Ascending aorta (tissue), 2 donors: ENCODE data around the gene SH3BGRL2. TPM values are rescaled to one million over a fixed set of nuclear protein-coding genes. Genes with fewer than 3 reads are reported as not detected.
"Not testable (repeated sequence)": the region's sequence is repeated elsewhere in the genome, so short reads cannot be mapped to it uniquely, and the experiment has no call there.

Experiments used
- DNase-seq, 2 donors: peaks; one replicate each; pipeline ENCODE4 v3.0.0-alpha.2; 2019; ENCODE audit warnings: low spot score in 2 of 2
- H3K27ac ChIP-seq, 2 donors: fragments of 200-600 bp; sonication (generic); one replicate each; pipeline ENCODE4 v1.5.1; 2016 to 2017; ENCODE audit warnings: mild to moderate bottlenecking in 1 of 2
- H3K27me3 ChIP-seq: fragments of 200-600 bp; sonication (generic); one replicate; pipeline ENCODE4 v1.5.1; 2017
- H3K36me3 ChIP-seq, 2 donors: fragments of 200-600 bp; sonication (generic); one replicate each; pipeline ENCODE4 v1.5.1; 2016
- H3K4me1 ChIP-seq, 2 donors: fragments of 200-600 bp; sonication (generic); one replicate each; pipeline ENCODE4 v1.5.1; 2016 to 2017; ENCODE audit warnings: mild to moderate bottlenecking in 1 of 2
- H3K4me3 ChIP-seq, 2 donors: fragments of 200-600 bp; sonication (generic); one replicate each; pipeline ENCODE4 v1.5.1; 2016 to 2017; ENCODE audit warnings: mild to moderate bottlenecking in 1 of 2
- H3K9me3 ChIP-seq, 2 donors: fragments of 200-600 bp; sonication (generic); one replicate each; pipeline ENCODE4 v1.5.1; 2016
- CTCF ChIP-seq, 3 experiments: fragments of 200-600 bp in 2 of 3; fragments of 450-650 bp in 1 of 3; sonication (generic) in 2 of 3; IDR thresholded peaks; one replicate each; pipeline ENCODE4 v1.5.1; 2016 to 2019; ENCODE audit warnings: antibody characterized with exemption in 3 of 3, mild to moderate bottlenecking in 1 of 3, moderate library complexity in 1 of 3
- intact Hi-C: fragments of 100-400 bp; cut with DNase I; formaldehyde crosslinking; loops from one replicate; pipeline ENCODE4 v1.15.1; 2023
- total RNA-seq: library from RNA; depleted of rRNA; stranded (reverse); fragments of >200 nt; gene quantifications from one replicate; pipeline ENCODE4 v1.1.0, GENCODE V29; 2016

Gene SH3BGRL2
- total RNA-seq, 1 donor from 2014 or later: 73.0 TPM

GRCh38 chr6:79614326-79615305 lies 16.5 kb upstream of the SH3BGRL2 start:
- Histone ChIP-seq H3K36me3 (no peaks in the 10 kb centered on the region), H3K27me3 (no peaks in the 10 kb centered on the region), H3K27ac (no peak overlapping the region), H3K9me3 (no peaks in the 10 kb centered on the region), H3K4me1 (no peaks in the 10 kb centered on the region), H3K4me3 (no peak overlapping the region)
- no peak for TF ChIP-seq CTCF (IDR thresholded peaks at IDR 0.05)
- intact Hi-C loops: no loop called here
- no peak for DNase-seq

- Histone ChIP-seq H3K27me3 (no peaks in the 10 kb centered on the region), H3K4me1 (no peaks in the 10 kb centered on the region), H3K9me3 (no peaks in the 10 kb centered on the region), H3K27ac (no peak overlapping the region), H3K36me3 (no peaks in the 10 kb centered on the region), H3K4me3 (no peak overlapping the region)
- no peak for DNase-seq
- intact Hi-C loops: no loop called here
- no peak for TF ChIP-seq CTCF (IDR thresholded peaks at IDR 0.05)
These were observed 13.6 kb upstream of the SH3BGRL2 start for GRCh38 chr6:79617518-79617941.

- H3K27ac ChIP-seq, H3K36me3 ChIP-seq, DNase-seq, H3K4me3 ChIP-seq, intact Hi-C loops, H3K27me3 ChIP-seq, H3K4me1 ChIP-seq, H3K9me3 ChIP-seq: not testable (repeated sequence)
These were observed 12.7 kb upstream of the SH3BGRL2 start for GRCh38 chr6:79618425-79618824.

GRCh38 chr6:79621579-79621978 lies 9.6 kb upstream of the SH3BGRL2 start:
- intact Hi-C loops: no loop called here
- TF ChIP-seq CTCF (IDR thresholded peaks at IDR 0.05): no peak
- Histone ChIP-seq H3K4me3 (no peak overlapping the region), H3K9me3 (no peaks in the 10 kb centered on the region), H3K4me1 (no peaks in the 10 kb centered on the region), H3K27ac (no peak overlapping the region), H3K27me3 (no peaks in the 10 kb centered on the region), H3K36me3 (no peaks in the 10 kb centered on the region)
- DNase-seq: no peak

GRCh38 chr6:79622364-79622763 lies 8.8 kb upstream of the SH3BGRL2 start:
- TF ChIP-seq CTCF (IDR thresholded peaks at IDR 0.05): no peak
- H3K9me3 ChIP-seq: no peaks in the 10 kb centered on the region
- H3K4me3 ChIP-seq: no peak overlapping the region
- DNase-seq: no peak
- no peaks in the 10 kb centered on the region for H3K36me3 ChIP-seq
- no peak overlapping the region for H3K27ac ChIP-seq
- no peaks in the 10 kb centered on the region for H3K4me1 ChIP-seq
- no peaks in the 10 kb centered on the region for H3K27me3 ChIP-seq
- intact Hi-C loops: no loop called here

GRCh38 chr6:79623106-79623505 lies 8.0 kb upstream of the SH3BGRL2 start:
- Histone ChIP-seq H3K9me3 (no peaks in the 10 kb centered on the region), H3K27me3 (no peaks in the 10 kb centered on the region), H3K27ac (no peak overlapping the region), H3K4me3 (no peak overlapping the region), H3K36me3 (no peaks in the 10 kb centered on the region), H3K4me1 (no peaks in the 10 kb centered on the region)
- TF ChIP-seq CTCF (IDR thresholded peaks at IDR 0.05): no peak
- DNase-seq: no peak
- intact Hi-C loops: no loop called here
